CD4-positive, alpha-beta T cell treated with Interleukin-12 subunit alpha and Interleukin-12 subunit beta, for 1 hour (primary cell): ENCODE data around the gene GPSM3.

Source experiments
- DNase-seq: peaks from one replicate; pipeline ENCODE4 v3.0.0-alpha.2; 2020

Gene GPSM3

GRCh38 chr6:32170294-32170693, 22.1 kb downstream of the GPSM3 start:
- DNase-seq, result no peak

GRCh38 chr6:32168807-32169591, 23.4 kb downstream of the GPSM3 start:
- DNase-seq, result no peak

- DNase-seq, result no peak
These were observed 24.1 kb downstream of the GPSM3 start for GRCh38 chr6:32168350-32168749.

GRCh38 chr6:32167761-32168262, 24.6 kb downstream of the GPSM3 start:
- DNase-seq, result no peak

GRCh38 chr6:32167154-32167760, 25.2 kb downstream of the GPSM3 start:
- DNase-seq, result no peak

- no peak for DNase-seq
These were observed 25.9 kb downstream of the GPSM3 start for GRCh38 chr6:32166411-32167061.

- no peak for DNase-seq
These were observed 28.1 kb downstream of the GPSM3 start, which contains the start of gene EGFL8 for GRCh38 chr6:32164295-32164694. Gene EGFL8, plus strand, starts transcription at chr6:32164595. Its CDS starts 1,571 bp downstream, at chr6:32166166.

GRCh38 chr6:32163559-32164258, 28.7 kb downstream of the GPSM3 start:
- no peak for DNase-seq

GRCh38 chr6:32158052-32158451, 34.4 kb downstream of the GPSM3 start:
- no peak for DNase-seq

GRCh38 chr6:32156891-32157290, 35.6 kb downstream of the GPSM3 start:
- no peak for DNase-seq

GRCh38 chr6:32154514-32155161, 37.8 kb downstream of the GPSM3 start:
- peak; percentile 78 for DNase-seq

GRCh38 chr6:32153564-32154513, 38.6 kb downstream of the GPSM3 start, which contains the start of gene PPT2:
Gene PPT2, plus strand, starts transcription at chr6:32154141. Its CDS starts 454 bp downstream, at chr6:32154595.
- DNase-seq, result peak; percentile 83

GRCh38 chr6:32152769-32153563, 39.5 kb downstream of the GPSM3 start:
- DNase-seq, result no peak

- DNase-seq, result no peak
These were observed 40.3 kb downstream of the GPSM3 start, which contains the start of gene PRRT1 for GRCh38 chr6:32151863-32152768. Gene PRRT1, minus strand, starts transcription at chr6:32151939. Its CDS starts 112 bp downstream, at chr6:32151827.

- DNase-seq, result no peak
These were observed 41.1 kb downstream of the GPSM3 start for GRCh38 chr6:32151181-32151862.

- no peak for DNase-seq
These were observed 42.2 kb downstream of the GPSM3 start for GRCh38 chr6:32149932-32150870.

- DNase-seq, result no peak
These were observed 43.2 kb downstream of the GPSM3 start for GRCh38 chr6:32149092-32149755.
